ENCODE results near the gene LRRC61. TPM values are rescaled to one million over a fixed set of nuclear protein-coding genes. Genes with fewer than 3 reads are reported as not detected.

The LRRC61 gene
- total RNA-seq, 2 donors from 2014 or later: 0.77 to 27.0 TPM

GRCh38 chr7:150368096-150368883, 45.1 kb downstream of the LRRC61 start, which contains the start of gene REPIN1:
REPIN1 (plus strand) TSS chr7:150368822; CDS start chr7:150369712, 890 bp downstream.
- no peaks in the 10 kb centered on the region for H3K9me3 ChIP-seq (ENCODE audit: control insufficient read depth, low read length)
- WGBS, 2 experiments (ENCODE audit: insufficient coverage in 1 of 2, insufficient read length in 1 of 2): 5 to 15% methylated on average over 22 to 85 of the region's 85 CpGs
- Mint-ChIP-seq H3K4me3 (peak within 1 kb of the TSS; percentile 97), H3K27me3 (ENCODE audit: insufficient read depth) (no peaks in the 10 kb centered on the region), H3K36me3 (ENCODE audit: low read depth) (peaks cover 20% of the 10 kb centered on the region), H3K4me1 (peaks cover 24% of the 10 kb centered on the region), H3K9me3 (no peaks in the 10 kb centered on the region), H3K27ac (peak within 1 kb of the TSS; percentile 100)
- no peak for TF ChIP-seq CTCF (conservative IDR thresholded peaks at IDR 0.05)
- H3K9ac ChIP-seq (ENCODE audit: extremely low read depth, low read length, poor library complexity, severe bottlenecking): peak within 1 kb of the TSS; percentile 96
- peak within 1 kb of the TSS; percentile 96 for H3K27ac ChIP-seq (ENCODE audit: low read depth, low read length)
- peaks cover 27% of the 10 kb centered on the region for H3K36me3 ChIP-seq (ENCODE audit: control insufficient read depth, insufficient read depth, low read length)
- H3K27me3 ChIP-seq (ENCODE audit: control insufficient read depth, insufficient read depth, low read length, poor library complexity, severe bottlenecking): no peaks in the 10 kb centered on the region
- DNase-seq: peak; percentile 95
- H3K4me1 ChIP-seq (ENCODE audit: control insufficient read depth, insufficient read depth, low read length): peaks cover 12% of the 10 kb centered on the region
- H3K4me3 ChIP-seq (ENCODE audit: low read length): peak within 1 kb of the TSS; percentile 88

GRCh38 chr7:150368884-150369747, 46.0 kb downstream of the LRRC61 start:
- peak overlapping the region; percentile 96 for H3K27ac ChIP-seq (ENCODE audit: low read depth, low read length)
- 0% methylated on average over 8 to 57 of the region's 58 CpGs for WGBS, 2 experiments (ENCODE audit: insufficient coverage in 1 of 2, insufficient read length in 1 of 2)
- peaks cover 20% of the 10 kb centered on the region for H3K4me1 ChIP-seq (ENCODE audit: control insufficient read depth, insufficient read depth, low read length)
- no peak for TF ChIP-seq CTCF (conservative IDR thresholded peaks at IDR 0.05)
- no peaks in the 10 kb centered on the region for H3K9me3 Mint-ChIP-seq
- peak overlapping the region; percentile 97 for H3K4me3 Mint-ChIP-seq
- peaks cover 27% of the 10 kb centered on the region for H3K36me3 Mint-ChIP-seq (ENCODE audit: low read depth)
- H3K4me1 Mint-ChIP-seq: peaks cover 32% of the 10 kb centered on the region
- peak; percentile 94 for DNase-seq
- peaks cover 35% of the 10 kb centered on the region for H3K36me3 ChIP-seq (ENCODE audit: control insufficient read depth, insufficient read depth, low read length)
- peak overlapping the region; percentile 96 for H3K9ac ChIP-seq (ENCODE audit: extremely low read depth, low read length, poor library complexity, severe bottlenecking)
- no peaks in the 10 kb centered on the region for H3K9me3 ChIP-seq (ENCODE audit: control insufficient read depth, low read length)
- peak overlapping the region; percentile 88 for H3K4me3 ChIP-seq (ENCODE audit: low read length)
- peak overlapping the region; percentile 100 for H3K27ac Mint-ChIP-seq
- H3K27me3 Mint-ChIP-seq (ENCODE audit: insufficient read depth): no peaks in the 10 kb centered on the region
- H3K27me3 ChIP-seq (ENCODE audit: control insufficient read depth, insufficient read depth, low read length, poor library complexity, severe bottlenecking): no peaks in the 10 kb centered on the region

- 43 to 62% methylated on average over 9 to 23 of the region's 23 CpGs for WGBS, 2 experiments (ENCODE audit: insufficient coverage in 1 of 2, insufficient read length in 1 of 2)
- Histone ChIP-seq H3K4me1 (ENCODE audit: control insufficient read depth, insufficient read depth, low read length) (peaks cover 26% of the 10 kb centered on the region), H3K9me3 (ENCODE audit: control insufficient read depth, low read length) (no peaks in the 10 kb centered on the region), H3K36me3 (ENCODE audit: control insufficient read depth, insufficient read depth, low read length) (peaks cover 37% of the 10 kb centered on the region), H3K27me3 (ENCODE audit: control insufficient read depth, insufficient read depth, low read length, poor library complexity, severe bottlenecking) (no peaks in the 10 kb centered on the region), H3K27ac (ENCODE audit: low read depth, low read length) (peak overlapping the region; percentile 96), H3K4me3 (ENCODE audit: low read length) (peak overlapping the region; percentile 88), H3K9ac (ENCODE audit: extremely low read depth, low read length, poor library complexity, severe bottlenecking) (peak overlapping the region; percentile 96)
- H3K9me3 Mint-ChIP-seq: no peaks in the 10 kb centered on the region
- peak overlapping the region; percentile 97 for H3K4me3 Mint-ChIP-seq
- H3K36me3 Mint-ChIP-seq (ENCODE audit: low read depth): peaks cover 33% of the 10 kb centered on the region
- peaks cover 38% of the 10 kb centered on the region for H3K4me1 Mint-ChIP-seq
- no peak for TF ChIP-seq CTCF (conservative IDR thresholded peaks at IDR 0.05)
- H3K27me3 Mint-ChIP-seq (ENCODE audit: insufficient read depth): no peaks in the 10 kb centered on the region
- H3K27ac Mint-ChIP-seq: peak overlapping the region; percentile 100
- DNase-seq: peak; percentile 49
Observed at GRCh38 chr7:150369748-150370501, 46.8 kb downstream of the LRRC61 start.

All from endodermal cell (in vitro differentiated cells).